Dermis microvascular lymphatic vessel endothelial cell (primary cell): ENCODE results near the gene RPL23. TPM values are rescaled to one million over a fixed set of nuclear protein-coding genes. Genes with fewer than 3 reads are reported as not detected.

Experiments
- DNase-seq, 2 donors: peaks; one replicate each; pipeline versions ENCODE4 v3.0.0 to v3.0.0-alpha.2; 2010; ENCODE audit warnings: low read depth in 2 of 2
- total RNA-seq: library from RNA; depleted of rRNA; stranded (reverse); fragments of >200 nt; gene quantifications from 2 replicates; pipeline ENCODE4 v1.2.1, GENCODE V29; 2014

The RPL23 gene
- 1,151 and 1,302 TPM in 2 replicates for total RNA-seq

DNA sequence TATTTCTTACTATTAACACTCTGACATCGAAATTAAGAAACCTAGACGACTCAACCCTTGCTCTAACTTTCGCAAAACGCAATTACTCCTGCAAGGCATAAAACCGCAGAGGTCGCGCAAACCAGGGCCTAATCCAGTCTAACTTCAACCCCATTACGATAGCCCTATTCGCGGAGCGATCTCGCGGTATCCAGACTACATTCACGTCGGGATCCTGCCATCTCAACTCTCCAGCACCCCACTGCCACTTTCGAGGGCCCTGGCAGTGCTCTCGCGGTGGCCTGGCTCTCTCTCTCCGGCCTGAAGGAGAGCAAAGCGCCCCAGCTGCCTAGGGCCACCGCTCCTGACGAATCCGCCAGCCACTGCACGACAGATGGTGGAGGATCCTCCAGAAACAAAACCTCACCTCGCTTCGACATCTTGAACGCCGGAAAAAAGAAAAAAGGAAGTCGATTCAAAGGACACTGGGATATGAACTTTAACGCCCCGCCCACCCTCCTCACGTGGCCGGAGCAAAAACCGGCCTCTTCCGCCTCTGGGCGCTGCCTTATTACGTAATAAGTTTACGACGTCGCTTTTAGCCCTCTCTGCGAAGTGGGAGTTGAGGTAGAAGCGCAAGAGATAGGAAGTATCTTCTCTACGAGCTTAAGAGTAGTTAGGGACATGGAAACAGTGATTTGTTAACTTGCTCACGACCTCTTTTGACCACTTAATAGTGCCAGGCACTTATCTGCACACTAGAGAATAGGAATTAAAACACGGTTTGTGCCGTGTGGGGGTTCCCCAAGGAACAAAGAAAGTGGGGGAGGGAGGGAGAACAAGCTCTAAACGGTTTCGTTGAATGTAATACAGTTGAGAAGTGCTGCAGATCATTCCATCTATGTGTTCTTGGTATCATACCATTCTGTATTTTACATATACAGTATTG is at the start of gene RPL23:
Gene RPL23 (minus strand): TSS at position 430 of the 928 bp plus-strand sequence. CDS start 11 bp downstream, at position 419.
- peak; percentile 95 to 98 for DNase-seq

- DNase-seq, result peak in 1 of 2 donors; percentile 77
These were observed 47.6 kb upstream of the RPL23 start for GRCh38 chr17:38900978-38901656.

DNA sequence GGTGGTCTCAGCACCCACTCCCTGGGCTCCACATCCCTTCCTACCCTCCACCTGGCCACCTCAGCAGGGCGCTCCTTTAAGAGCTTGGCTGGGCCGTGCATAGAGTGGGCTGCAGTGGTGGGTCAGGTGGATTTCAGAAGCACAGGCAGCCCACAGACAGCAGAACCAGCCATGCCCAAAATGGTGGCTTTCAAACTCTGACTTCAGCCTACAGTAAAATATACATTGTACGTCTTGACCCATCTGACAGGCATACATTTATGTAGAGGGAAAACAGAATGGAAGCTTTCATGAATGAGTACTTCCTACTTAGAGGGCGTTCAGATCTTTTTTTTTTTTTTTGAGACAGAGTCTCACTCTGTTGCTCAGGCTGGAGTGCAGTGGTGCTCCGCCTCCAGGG is 45.9 kb upstream of the RPL23 start:
- no peak for DNase-seq

- peak in 1 of 2 donors; percentile 84 for DNase-seq
These were observed 45.4 kb upstream of the RPL23 start for GRCh38 chr17:38898812-38899348.

- DNase-seq, result no peak
These were observed 44.8 kb upstream of the RPL23 start for GRCh38 chr17:38898291-38898679.

GRCh38 chr17:38897671-38898290 is 44.3 kb upstream of the RPL23 start:
- peak; percentile 69 to 84 for DNase-seq

DNA sequence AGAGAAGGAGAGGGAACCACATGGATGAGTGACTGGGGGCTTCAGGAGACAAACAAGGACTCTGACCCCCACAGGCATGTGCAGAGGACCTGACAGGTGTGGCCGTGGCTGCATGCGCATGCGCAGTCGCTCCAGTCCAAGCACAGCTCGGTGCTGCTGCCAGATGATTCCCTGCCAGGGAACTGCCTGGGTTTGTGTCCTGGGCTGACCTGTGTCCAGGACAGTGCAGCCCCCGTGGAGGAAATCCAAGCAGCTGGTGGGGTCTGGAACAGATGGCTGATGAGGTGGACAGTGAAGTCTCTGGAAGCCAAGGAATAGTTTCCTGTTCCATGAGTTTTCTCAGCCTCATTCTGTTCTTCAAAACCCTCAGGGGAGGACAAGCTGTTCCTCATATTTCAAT is 43.7 kb upstream of the RPL23 start:
- peak; percentile 48 to 66 for DNase-seq

DNA sequence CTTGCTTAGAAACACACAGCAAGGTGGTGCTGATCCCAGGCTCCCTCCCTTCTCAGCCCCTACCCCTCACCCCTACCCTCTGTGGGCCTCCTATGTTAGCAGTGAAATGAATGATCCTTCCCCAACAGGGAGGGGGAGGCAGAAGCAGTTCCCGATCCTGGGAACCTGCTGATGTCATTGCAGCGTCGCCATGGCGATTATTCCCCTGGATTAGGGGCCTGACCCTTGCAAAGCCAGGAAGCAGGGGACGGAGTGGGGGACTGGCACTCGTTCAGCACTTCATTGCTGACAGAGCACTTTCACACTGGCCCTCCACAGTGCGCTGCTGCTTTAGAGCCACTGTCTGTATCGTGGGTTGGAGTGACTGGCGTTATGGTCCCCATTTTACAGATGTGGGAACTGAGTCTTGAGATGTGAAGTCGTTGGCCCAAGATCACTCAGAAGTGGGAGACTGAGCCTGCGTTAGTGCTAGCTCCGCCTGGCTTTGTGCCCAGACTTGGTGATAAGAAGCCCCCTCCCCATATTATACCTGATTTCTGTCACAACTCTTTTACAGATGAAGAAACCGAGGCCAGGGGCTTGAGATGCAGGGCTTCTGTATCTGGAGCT is 42.9 kb upstream of the RPL23 start:
- peak; percentile 76 to 84 for DNase-seq

DNA sequence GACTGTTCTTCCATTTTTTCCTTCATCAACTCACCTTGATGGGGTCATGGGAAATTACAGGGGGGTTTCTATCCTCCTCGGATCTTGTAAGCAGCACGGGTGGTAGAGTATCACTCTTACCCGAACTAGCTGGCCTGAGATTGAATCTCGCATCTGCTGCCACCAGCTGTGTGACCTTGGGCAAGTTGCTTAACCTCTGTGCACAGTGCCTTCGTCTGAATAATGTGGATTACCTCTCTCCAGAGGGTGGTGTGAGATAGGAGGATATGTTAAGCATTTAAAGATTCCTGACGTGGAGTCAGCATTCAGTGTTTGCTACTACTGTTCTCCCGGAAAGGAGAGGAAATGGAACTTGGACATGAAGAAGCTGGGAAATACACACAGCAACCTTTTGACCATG is 40.8 kb upstream of the RPL23 start:
- peak in 1 of 2 donors; percentile 37 for DNase-seq

GRCh38 chr17:38893607-38894006 is 40.1 kb upstream of the RPL23 start:
- DNase-seq, result peak in 1 of 2 donors; percentile 49

GRCh38 chr17:38893113-38893512 is 39.6 kb upstream of the RPL23 start:
- no peak for DNase-seq

- DNase-seq, result no peak
These were observed 39.1 kb upstream of the RPL23 start for GRCh38 chr17:38892620-38893019.

GRCh38 chr17:38892083-38892482 is 38.6 kb upstream of the RPL23 start:
- DNase-seq, result no peak

- no peak for DNase-seq
These were observed 37.9 kb upstream of the RPL23 start for GRCh38 chr17:38891441-38891840.

- DNase-seq, result no peak
These were observed 36.9 kb upstream of the RPL23 start for GRCh38 chr17:38890410-38890746.

DNA sequence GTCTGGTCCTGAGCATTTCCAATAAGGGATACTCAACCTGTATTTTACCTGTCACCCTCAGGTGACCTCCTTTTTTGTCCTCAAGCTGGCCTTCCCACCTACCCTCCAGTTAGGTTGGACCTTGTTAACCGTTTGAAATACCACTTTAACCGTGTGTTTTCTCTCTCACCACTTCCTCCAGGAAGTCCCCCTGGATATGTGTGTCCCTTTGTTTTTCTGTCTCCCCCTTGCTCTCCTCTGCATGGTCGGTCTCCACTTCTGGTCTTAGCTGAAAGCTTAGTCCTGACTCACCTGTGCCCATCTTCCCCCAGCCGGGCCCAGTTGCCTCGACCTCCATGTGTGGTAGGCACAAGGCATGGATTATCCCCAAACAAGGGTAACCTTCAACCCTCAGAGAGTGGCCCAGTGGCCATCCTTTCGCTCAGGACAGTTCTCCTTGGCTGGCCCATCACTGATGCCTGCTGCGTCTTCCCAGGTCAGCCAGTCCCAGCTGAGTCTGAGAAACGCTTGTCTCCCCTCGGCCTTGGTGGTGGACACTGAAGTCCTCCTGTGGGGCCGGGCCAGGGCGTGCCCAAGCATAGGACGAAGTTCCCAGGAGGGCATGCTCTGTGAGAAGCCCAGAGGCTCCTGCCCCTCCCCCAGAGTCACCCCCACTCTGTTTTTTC is 36.4 kb upstream of the RPL23 start:
- no peak for DNase-seq

- no peak for DNase-seq
These were observed 35.3 kb upstream of the RPL23 start for GRCh38 chr17:38888842-38889241.

GRCh38 chr17:38886643-38887010 is 33.1 kb upstream of the RPL23 start:
- no peak for DNase-seq

DNA sequence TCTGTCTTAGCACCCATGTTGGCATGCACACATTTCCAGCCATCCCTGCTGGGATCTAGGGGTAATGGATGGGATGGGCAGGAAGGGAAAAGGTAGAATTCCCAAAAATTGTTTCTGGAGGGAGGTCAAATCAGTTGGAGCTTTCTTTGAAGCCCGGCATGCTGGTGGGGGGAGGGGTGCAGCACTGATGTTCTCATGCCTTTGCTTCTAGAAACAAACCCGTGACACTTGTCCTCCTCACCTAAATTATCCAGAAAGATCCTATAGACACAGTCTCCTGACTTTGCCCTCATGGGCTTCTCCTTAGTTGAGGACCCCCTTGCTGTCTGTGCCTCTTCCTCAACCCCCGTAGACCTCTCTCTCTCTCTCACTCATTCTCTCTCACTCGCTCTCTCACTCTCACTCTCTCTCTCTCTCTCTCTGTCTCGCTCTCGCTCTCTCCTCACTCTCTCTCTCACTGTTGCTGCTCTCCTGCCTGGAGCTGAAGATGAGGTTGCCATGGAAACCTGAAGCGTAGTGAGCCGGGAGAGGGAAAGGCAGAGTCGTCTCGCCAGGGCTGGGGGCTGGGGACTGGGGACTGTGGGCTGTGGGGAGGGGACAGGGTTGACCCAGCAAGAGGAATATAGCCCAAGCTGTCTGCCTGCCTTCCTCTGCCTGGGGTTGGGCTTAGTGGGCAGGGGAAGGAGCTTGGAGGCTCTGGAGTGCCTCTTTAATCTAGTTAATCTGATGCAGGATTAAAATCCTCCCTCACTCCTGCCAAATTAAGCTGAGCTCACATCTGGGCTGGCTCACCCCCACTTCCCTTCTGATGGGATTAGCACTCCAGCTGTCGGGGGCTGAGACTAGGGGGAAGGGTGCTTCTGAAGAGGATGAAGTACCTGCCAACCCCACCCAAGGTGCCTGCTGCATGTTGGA is 32.5 kb upstream of the RPL23 start:
- no peak for DNase-seq
